Vagina (tissue), 2 donors: ENCODE measurements around the gene SYTL5. TPM values are rescaled to one million over a fixed set of nuclear protein-coding genes. Genes with fewer than 3 reads are reported as not detected.

ENCODE experiments used
- DNase-seq, 2 donors: peaks; one replicate each; pipeline ENCODE4 v3.0.0-alpha.2; 2017; ENCODE audit errors: extremely low spot score in 2 of 2
- H3K27ac ChIP-seq: fragments of 200-600 bp; sonication (generic); one replicate; pipeline ENCODE4 v1.5.1; 2019
- H3K27me3 ChIP-seq: fragments of 200-600 bp; sonication (generic); one replicate; pipeline ENCODE4 v1.5.1; 2019
- H3K36me3 ChIP-seq, 2 donors: fragments of 200-600 bp; sonication (generic); one replicate each; pipeline ENCODE4 v1.5.1; 2017 to 2019
- H3K4me1 ChIP-seq: fragments of 200-600 bp; sonication (generic); one replicate; pipeline ENCODE4 v1.5.1; 2019
- H3K4me3 ChIP-seq, 2 donors: fragments of 200-600 bp; sonication (generic); 1 replicate in 1 of 2; 2 replicates in 1 of 2; pipeline ENCODE4 v1.5.1; 2016 to 2019
- H3K9me3 ChIP-seq: fragments of 200-600 bp; sonication (generic); one replicate; pipeline ENCODE4 v1.5.1; 2019
- POLR2A ChIP-seq, 2 donors: fragments of 450-650 bp; IDR thresholded peaks; one replicate each; pipeline ENCODE4 v1.6.1; 2017; ENCODE audit warnings: antibody characterized with exemption in 2 of 2, mild to moderate bottlenecking in 2 of 2, moderate library complexity in 2 of 2
- POLR2AphosphoS5 ChIP-seq, 2 donors: sonication (generic); formaldehyde crosslinking; IDR thresholded peaks; one replicate each; pipeline ENCODE4 v1.9.0; 2017; ENCODE audit warnings: antibody characterized with exemption in 2 of 2, mild to moderate bottlenecking in 2 of 2, low read depth in 1 of 2; ENCODE audit not compliant: insufficient read depth in 1 of 2
- intact Hi-C: fragments of 100-400 bp; cut with DNase I; formaldehyde crosslinking; loops from one replicate; pipeline ENCODE4 v1.15.1; 2023
- total RNA-seq: library from RNA; depleted of rRNA; stranded (reverse); fragments of >200 nt; gene quantifications from one replicate; pipeline ENCODE4 v1.2.3, GENCODE V29; 2016
- TF ChIP-seq, protein P1 (sequence below), 3 experiments: fragments of 450-650 bp in 2 of 3; fragments of 200-600 bp in 1 of 3; sonication (generic) in 1 of 3; IDR thresholded peaks; one replicate each; pipeline ENCODE4 v1.5.1; 2017 to 2019; ENCODE audit warnings: antibody characterized with exemption in 3 of 3, mild to moderate bottlenecking in 2 of 3, moderate library complexity in 2 of 3

The SYTL5 gene
- total RNA-seq, 1 donor from 2014 or later: 1.2 TPM

DNA sequence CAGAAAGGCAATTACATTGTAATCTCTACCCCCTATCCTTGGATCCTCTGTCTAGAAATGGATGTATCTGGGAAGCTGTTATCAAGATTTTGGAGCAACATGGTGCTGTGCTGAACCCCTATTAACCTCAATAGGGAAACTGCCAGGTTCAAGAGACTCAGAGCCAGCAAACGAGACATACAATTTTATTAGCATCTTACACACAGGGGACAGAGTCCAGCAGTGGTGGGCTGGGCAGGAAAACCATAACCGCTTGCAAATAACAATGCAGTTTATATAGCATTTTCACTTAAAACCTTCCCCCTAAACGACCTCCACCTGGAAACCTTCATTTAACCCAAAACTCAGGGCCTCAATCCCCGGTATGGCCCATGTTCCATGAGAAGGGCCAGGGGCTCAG lies 79.5 kb downstream of the SYTL5 start:
- intact Hi-C loops: no loop called here
- H3K36me3 ChIP-seq: no peaks in the 10 kb centered on the region
- H3K9me3 ChIP-seq: no peaks in the 10 kb centered on the region
- no peak overlapping the region for H3K27ac ChIP-seq
- H3K4me3 ChIP-seq: no peak overlapping the region
- H3K27me3 ChIP-seq: no peaks in the 10 kb centered on the region
- no peak for DNase-seq
- no peaks in the 10 kb centered on the region for H3K4me1 ChIP-seq
- TF ChIP-seq, protein P1, sequence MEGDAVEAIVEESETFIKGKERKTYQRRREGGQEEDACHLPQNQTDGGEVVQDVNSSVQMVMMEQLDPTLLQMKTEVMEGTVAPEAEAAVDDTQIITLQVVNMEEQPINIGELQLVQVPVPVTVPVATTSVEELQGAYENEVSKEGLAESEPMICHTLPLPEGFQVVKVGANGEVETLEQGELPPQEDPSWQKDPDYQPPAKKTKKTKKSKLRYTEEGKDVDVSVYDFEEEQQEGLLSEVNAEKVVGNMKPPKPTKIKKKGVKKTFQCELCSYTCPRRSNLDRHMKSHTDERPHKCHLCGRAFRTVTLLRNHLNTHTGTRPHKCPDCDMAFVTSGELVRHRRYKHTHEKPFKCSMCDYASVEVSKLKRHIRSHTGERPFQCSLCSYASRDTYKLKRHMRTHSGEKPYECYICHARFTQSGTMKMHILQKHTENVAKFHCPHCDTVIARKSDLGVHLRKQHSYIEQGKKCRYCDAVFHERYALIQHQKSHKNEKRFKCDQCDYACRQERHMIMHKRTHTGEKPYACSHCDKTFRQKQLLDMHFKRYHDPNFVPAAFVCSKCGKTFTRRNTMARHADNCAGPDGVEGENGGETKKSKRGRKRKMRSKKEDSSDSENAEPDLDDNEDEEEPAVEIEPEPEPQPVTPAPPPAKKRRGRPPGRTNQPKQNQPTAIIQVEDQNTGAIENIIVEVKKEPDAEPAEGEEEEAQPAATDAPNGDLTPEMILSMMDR (IDR thresholded peaks at IDR 0.05): no peak
- TF ChIP-seq POLR2AphosphoS5 (IDR thresholded peaks at IDR 0.05; ENCODE audit: insufficient read depth in 1 of 2, low read depth in 1 of 2) (no peak), POLR2A (IDR thresholded peaks at IDR 0.05) (no peak)

DNA sequence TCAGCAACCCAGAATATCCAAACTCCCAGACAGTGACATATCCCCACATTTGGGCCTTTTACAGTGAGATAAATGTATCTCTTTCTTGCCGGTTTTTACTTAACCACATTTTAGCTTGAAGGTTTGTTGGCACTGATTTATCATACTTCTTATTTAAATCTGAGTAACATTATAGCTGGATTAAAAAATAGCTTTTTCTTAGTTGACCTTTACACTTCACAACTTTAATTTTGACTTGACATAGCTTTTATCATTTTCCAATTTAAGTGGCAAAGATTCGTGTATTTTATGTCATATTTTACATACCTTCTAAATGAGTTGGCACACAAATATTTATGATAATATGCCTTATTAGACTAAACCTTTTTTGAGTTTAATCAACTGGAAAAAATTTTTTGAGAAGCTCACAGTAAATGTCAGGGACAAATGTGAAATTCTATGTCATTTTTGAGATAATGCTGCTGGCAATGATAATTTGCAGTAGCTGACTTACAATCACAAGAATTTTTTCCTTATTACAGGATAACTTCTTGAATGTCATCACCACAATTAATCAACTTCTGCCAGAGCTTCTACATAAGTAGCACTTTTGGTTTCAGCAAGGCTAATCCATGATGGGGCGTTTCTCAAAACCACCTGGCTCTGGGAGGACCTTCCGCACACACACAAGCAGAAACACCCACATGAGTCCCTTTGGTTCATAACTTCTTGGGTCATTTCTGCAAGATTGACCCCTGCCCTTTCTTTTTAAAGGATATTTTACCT lies 80.3 kb downstream of the SYTL5 start:
- Histone ChIP-seq H3K27me3 (no peaks in the 10 kb centered on the region), H3K36me3 (no peaks in the 10 kb centered on the region), H3K27ac (no peak overlapping the region), H3K9me3 (no peaks in the 10 kb centered on the region), H3K4me3 (no peak overlapping the region), H3K4me1 (no peaks in the 10 kb centered on the region)
- intact Hi-C loops: no loop called here
- no peak for DNase-seq
- no peak for TF ChIP-seq POLR2A (IDR thresholded peaks at IDR 0.05)
- TF ChIP-seq, protein P1 (IDR thresholded peaks at IDR 0.05): no peak

DNA sequence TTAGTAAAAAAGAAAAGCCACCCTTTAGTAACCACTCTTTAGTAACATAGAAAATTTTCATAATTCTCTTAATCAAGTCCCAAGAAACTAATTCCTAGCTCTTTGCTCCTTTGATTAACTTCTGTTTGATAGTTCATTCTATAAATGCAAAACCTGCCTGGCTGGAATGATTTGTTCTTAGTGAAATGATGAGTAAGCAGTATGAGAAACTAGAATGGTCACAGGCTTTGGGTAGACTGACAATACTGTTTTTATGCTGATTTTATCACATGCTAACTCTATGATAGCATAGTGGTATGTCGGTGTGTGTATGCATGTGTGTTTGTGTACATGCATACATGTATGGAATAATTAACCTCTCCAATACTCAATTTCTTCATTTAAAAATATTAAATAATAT lies 81.2 kb downstream of the SYTL5 start:
- Histone ChIP-seq H3K4me1 (no peaks in the 10 kb centered on the region), H3K27ac (no peak overlapping the region)

DNA sequence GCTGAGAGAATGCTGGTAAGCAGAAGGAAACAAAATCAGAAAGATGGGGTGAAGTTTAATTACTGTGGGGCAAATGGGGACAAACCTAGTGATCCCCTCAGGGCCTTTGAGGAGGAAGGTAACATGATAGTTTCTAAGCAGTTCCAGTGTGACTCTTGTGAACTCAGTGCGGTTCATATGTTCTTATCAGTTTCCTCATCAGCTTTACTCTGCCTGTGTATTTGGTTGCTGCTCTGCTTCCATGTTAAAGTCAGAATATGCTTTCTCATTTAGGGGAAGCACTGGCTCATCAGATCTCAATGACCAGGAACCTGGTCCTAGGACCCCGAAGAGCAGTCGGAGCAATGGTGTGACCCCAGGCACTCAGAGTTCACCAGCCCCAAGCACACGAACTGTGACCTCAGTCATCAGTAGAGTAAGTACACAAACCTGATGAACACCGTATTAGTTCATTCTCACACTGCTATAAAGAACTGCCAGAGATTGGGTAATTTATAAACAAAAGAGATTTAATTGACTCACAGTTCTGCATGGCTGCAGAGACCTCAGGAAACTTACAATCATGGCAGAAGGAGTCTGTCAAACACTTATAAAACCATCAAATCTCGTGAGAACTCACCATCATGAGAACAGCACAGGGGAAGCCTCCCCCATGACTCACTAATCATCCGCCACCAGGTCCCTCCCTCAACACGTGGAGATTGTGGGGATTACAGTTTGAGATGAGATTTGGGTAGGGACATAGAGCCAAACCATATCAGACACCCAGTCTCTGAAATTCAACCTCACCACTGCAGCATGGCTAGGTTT lies 83.0 kb downstream of the SYTL5 start:
- intact Hi-C loops: no loop called here
- Histone ChIP-seq H3K36me3 (no peaks in the 10 kb centered on the region), H3K27me3 (no peaks in the 10 kb centered on the region), H3K4me1 (no peaks in the 10 kb centered on the region), H3K4me3 (no peak overlapping the region), H3K27ac (no peak overlapping the region), H3K9me3 (no peaks in the 10 kb centered on the region)
- TF ChIP-seq POLR2AphosphoS5 (IDR thresholded peaks at IDR 0.05; ENCODE audit: insufficient read depth in 1 of 2, low read depth in 1 of 2): no peak
- TF ChIP-seq POLR2A (IDR thresholded peaks at IDR 0.05): no peak
- TF ChIP-seq, protein P1 (IDR thresholded peaks at IDR 0.05): no peak
- DNase-seq: no peak

More for the DNA sequence above, 81.2 kb downstream of the SYTL5 start:
- Histone ChIP-seq H3K9me3 (no peaks in the 10 kb centered on the region), H3K36me3 (no peaks in the 10 kb centered on the region), H3K4me3 (no peak overlapping the region), H3K27me3 (no peaks in the 10 kb centered on the region)
- DNase-seq: no peak
- intact Hi-C loops: no loop called here
- TF ChIP-seq POLR2AphosphoS5 (IDR thresholded peaks at IDR 0.05; ENCODE audit: insufficient read depth in 1 of 2, low read depth in 1 of 2): no peak
- TF ChIP-seq POLR2A (IDR thresholded peaks at IDR 0.05): no peak
- TF ChIP-seq, protein P1 (IDR thresholded peaks at IDR 0.05): no peak
